HG02840 (cell line): ENCODE data around the gene PIK3C2A.
"Not testable (repeated sequence)": the region's sequence is repeated elsewhere in the genome, so short reads cannot be mapped to it uniquely, and the experiment has no call there.

Experiments
- ATAC-seq: cut with Tn5 transposase; IDR thresholded peaks from one replicate; pipeline ENCODE4 v1.9.1; 2021; ENCODE audit warnings: mild to moderate bottlenecking, moderate library complexity, moderate number of reproducible peaks; ENCODE audit not compliant: unreplicated experiment, low FRiP score

Gene PIK3C2A

DNA sequence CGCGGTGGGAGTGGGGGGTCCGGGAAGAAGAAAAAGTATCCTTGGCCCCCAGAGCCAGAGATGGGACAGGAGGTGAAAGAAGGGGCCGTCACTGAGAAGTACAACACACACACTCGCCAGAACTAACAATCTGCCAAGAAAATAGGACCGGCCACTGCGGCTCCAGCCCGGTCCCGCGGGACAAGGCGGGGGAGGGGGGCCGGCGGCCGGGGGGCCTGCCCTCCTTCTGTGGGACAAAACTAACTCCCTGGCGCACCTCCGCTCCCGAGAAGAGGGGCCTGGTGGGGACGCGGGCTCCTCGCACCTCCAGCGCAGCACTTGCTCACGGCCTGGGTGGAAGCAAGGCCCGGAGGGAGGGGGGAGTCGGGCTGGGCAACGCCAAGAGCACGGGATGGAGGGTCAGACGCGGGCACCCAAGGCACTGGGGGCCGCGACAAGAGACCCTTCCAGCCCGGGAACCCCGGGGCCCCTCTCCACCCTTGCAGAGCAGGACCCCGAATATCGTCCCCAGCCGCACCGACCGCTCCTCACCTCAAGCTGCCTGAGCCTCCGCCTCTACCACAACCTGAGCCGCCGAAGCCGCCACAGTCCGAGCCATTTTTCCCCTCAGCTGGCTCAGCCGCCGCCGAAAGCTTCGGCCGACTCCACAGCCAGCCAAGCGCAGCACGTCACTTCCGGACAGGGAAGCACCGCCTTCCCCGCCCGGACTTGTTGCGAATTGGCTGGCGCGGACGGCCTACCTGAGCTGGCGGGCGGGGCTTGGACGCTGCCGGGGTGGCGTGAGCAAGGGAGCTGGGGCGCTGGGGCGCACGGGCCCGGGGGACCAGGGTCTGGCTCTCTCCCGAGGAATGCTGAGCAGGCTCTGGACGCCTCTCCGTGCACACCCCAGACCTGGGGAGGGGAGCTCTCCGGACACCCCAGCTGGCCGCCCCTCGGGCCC lies at the start of gene PIK3C2A:
Gene PIK3C2A, minus strand, starts transcription at position 670 of the 940 bp plus-strand sequence. CDS start 38,245 bp downstream, outside the sequence.
- ATAC-seq = peak; percentile 96

GRCh38 chr11:17257196-17257595 lies 49.4 kb upstream of the PIK3C2A start:
- no peak for ATAC-seq

GRCh38 chr11:17256512-17256911 lies 48.7 kb upstream of the PIK3C2A start:
- no peak for ATAC-seq

- no peak for ATAC-seq
Measured at GRCh38 chr11:17252704-17253103, 44.9 kb upstream of the PIK3C2A start.

DNA sequence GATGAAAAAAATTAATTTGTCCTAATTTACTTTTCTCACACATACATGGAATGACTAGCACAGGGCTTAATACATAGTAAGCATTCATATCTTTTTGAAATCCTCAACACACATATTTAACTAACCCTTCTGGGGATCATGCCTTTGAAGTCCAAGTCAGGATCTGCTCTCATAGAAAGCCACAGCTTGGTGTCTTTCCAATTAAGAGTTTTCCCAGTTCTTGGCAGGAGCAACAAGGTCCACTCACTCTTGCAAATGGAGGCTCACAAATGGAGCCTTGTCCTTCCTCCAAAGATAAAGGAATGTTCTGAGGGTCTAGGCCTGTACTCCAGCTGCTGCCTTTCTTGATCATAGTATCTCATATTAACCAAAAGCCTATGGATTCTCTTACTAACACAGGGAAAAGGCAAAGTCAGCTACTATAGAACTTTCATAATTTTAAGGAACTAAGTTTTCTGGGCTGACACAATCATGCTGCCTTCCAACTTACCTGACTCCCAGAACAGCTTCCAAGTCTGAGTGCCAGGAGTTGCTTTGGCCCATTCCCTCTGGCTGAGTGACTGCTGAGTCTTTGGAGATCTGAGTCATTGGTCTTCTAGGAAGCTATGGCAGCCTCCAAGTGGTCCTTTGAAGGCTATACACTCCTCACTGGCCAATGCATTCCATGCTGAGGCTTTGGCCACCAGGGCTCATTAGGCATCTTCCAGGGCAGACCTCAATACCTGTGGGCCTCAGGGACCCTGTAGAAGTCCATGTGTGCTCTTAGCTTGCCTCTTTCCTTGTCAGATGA lies 43.0 kb upstream of the PIK3C2A start:
- no peak for ATAC-seq

- no peak for ATAC-seq
Measured at GRCh38 chr11:17244046-17244445, 36.3 kb upstream of the PIK3C2A start.

DNA sequence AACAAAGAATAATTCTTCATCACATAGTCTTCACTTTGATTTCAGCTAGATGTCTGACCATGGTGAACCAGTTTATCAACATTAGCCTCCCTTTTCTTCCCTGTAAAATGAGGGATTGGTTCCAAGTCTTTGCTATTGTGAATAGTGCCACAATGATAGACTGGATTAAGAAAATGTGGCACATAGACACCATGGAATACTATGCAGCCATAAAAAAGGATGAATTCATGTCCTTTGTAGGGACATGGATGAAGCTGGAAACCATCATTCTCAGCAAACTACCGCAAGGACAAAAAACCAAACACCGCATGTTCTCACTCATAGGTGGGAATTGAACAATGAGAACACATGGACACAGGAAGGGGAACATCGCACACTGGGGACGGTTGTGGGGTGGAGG lies 35.2 kb upstream of the PIK3C2A start:
- not testable (repeated sequence) for ATAC-seq

- ATAC-seq = no peak
Measured at GRCh38 chr11:17240780-17241179, 33.0 kb upstream of the PIK3C2A start.

- ATAC-seq = not testable (repeated sequence)
Measured at GRCh38 chr11:17239927-17240326, 32.1 kb upstream of the PIK3C2A start.

DNA sequence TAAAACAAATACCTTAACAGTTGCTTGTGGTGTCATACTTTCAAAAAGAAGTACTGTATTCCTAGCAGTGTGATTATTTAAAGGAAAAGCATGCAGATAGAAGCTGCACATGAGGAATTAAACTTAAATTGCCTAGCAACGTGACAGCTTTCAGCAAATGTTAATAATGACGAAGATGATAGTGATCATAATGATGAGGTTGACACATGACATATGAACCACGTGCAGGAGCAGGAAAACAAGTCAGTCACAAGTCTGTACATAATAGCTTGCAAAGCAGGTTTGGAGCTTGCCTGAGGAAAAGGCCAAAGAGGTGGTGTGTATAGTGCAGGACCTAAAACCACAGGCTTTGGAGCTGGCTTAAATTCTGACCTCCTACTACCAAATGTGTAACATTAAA lies 30.6 kb upstream of the PIK3C2A start:
- ATAC-seq = no peak

DNA sequence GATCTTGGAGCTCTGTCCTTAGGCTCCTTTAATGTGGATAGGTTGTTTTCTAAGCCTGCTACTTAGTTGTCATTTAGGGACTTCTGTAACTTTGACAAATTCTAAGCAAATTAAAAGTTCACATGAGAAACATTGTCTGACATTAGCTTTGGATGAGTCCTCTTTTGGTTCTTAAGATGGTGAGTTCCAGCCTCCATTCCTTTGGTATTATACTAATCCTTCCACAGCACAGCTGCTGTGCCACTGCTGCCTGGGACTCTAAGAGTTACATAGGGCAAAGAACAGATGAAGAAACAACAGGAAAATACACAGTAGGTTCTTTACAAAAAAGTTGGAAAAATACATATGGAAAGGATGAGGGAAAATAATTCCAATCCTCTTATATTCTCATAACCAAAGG lies 25.3 kb upstream of the PIK3C2A start:
- no peak for ATAC-seq

GRCh38 chr11:17230867-17231851 lies 23.4 kb upstream of the PIK3C2A start:
- peak; percentile 82 for ATAC-seq

- no peak for ATAC-seq
Measured at GRCh38 chr11:17229481-17230152, 21.8 kb upstream of the PIK3C2A start.

- not testable (repeated sequence) for ATAC-seq
Measured at GRCh38 chr11:17228186-17228925, 20.6 kb upstream of the PIK3C2A start.

- no peak for ATAC-seq
Measured at GRCh38 chr11:17224727-17225126, 16.9 kb upstream of the PIK3C2A start.

GRCh38 chr11:17221968-17222367 lies 14.2 kb upstream of the PIK3C2A start:
- ATAC-seq = no peak

GRCh38 chr11:17219016-17219415 lies 11.2 kb upstream of the PIK3C2A start:
- no peak for ATAC-seq

- ATAC-seq = no peak
Measured at GRCh38 chr11:17218403-17218802, 10.6 kb upstream of the PIK3C2A start.

GRCh38 chr11:17217401-17217800 lies 9.6 kb upstream of the PIK3C2A start:
- no peak for ATAC-seq
